Stomach smooth muscle (tissue), 2 donors: Measurements from ENCODE around the gene TRIAP1.

ENCODE experiments used
- H3K27ac ChIP-seq: one replicate; pipeline ENCODE4 v1.7.0; 2013; ENCODE audit warnings: mild to moderate bottlenecking, low read length, inconsistent platforms
- H3K27me3 ChIP-seq, 2 donors: one replicate each; pipeline ENCODE4 v1.7.0; 2013; ENCODE audit warnings: low read length in 2 of 2; ENCODE audit not compliant: insufficient read depth in 2 of 2, control insufficient read depth in 1 of 2
- H3K36me3 ChIP-seq, 2 donors: one replicate each; pipeline ENCODE4 v1.7.0; 2013; ENCODE audit warnings: low read length in 2 of 2; ENCODE audit not compliant: control insufficient read depth in 2 of 2, insufficient read depth in 2 of 2
- H3K4me1 ChIP-seq: one replicate; pipeline ENCODE4 v1.7.0; 2013; ENCODE audit warnings: low read length; ENCODE audit not compliant: control insufficient read depth, insufficient read depth
- H3K4me3 ChIP-seq, 2 donors: one replicate each; pipeline ENCODE4 v1.7.0; 2013; ENCODE audit warnings: low read length in 2 of 2
- H3K9ac ChIP-seq, 2 donors: one replicate each; pipeline ENCODE4 v1.7.0; 2013; ENCODE audit warnings: low read length in 2 of 2, mild to moderate bottlenecking in 1 of 2
- H3K9me3 ChIP-seq, 2 donors: one replicate each; pipeline ENCODE4 v1.7.0; 2013; ENCODE audit warnings: low read length in 2 of 2; ENCODE audit not compliant: control insufficient read depth in 2 of 2
- donor health status: healthy.
- donor health status: Pancreatic carcinoma.

The TRIAP1 gene

GRCh38 chr12:120481022-120481767 is 35.0 kb upstream of the TRIAP1 start:
- no peaks in the 10 kb centered on the region for H3K36me3 ChIP-seq
- H3K4me1 ChIP-seq = no peaks in the 10 kb centered on the region
- no peak overlapping the region for H3K27ac ChIP-seq
- H3K9me3 ChIP-seq = no peaks in the 10 kb centered on the region
- H3K9ac ChIP-seq = no peak overlapping the region
- no peak overlapping the region for H3K4me3 ChIP-seq
- H3K27me3 ChIP-seq = no peaks in the 10 kb centered on the region

- Histone ChIP-seq H3K9me3 (no peaks in the 10 kb centered on the region), H3K9ac (no peak overlapping the region), H3K4me1 (no peaks in the 10 kb centered on the region), H3K27ac (no peak overlapping the region), H3K4me3 (no peak overlapping the region), H3K36me3 (no peaks in the 10 kb centered on the region), H3K27me3 (no peaks in the 10 kb centered on the region)
Measured at GRCh38 chr12:120480211-120480610, 34.0 kb upstream of the TRIAP1 start.

- H3K9ac ChIP-seq = no peak overlapping the region
- H3K27me3 ChIP-seq = no peaks in the 10 kb centered on the region
- H3K4me1 ChIP-seq = no peaks in the 10 kb centered on the region
- no peak overlapping the region for H3K4me3 ChIP-seq
- H3K27ac ChIP-seq = no peak overlapping the region
- no peaks in the 10 kb centered on the region for H3K36me3 ChIP-seq
- no peaks in the 10 kb centered on the region for H3K9me3 ChIP-seq
Measured at GRCh38 chr12:120479458-120479857, 33.3 kb upstream of the TRIAP1 start.

GRCh38 chr12:120475643-120476042 is 29.5 kb upstream of the TRIAP1 start:
- Histone ChIP-seq H3K4me1 (no peaks in the 10 kb centered on the region), H3K4me3 (no peak overlapping the region), H3K9ac (no peak overlapping the region), H3K27me3 (no peaks in the 10 kb centered on the region), H3K27ac (no peak overlapping the region), H3K9me3 (no peaks in the 10 kb centered on the region), H3K36me3 (no peaks in the 10 kb centered on the region)

GRCh38 chr12:120474616-120474960 is 28.4 kb upstream of the TRIAP1 start:
- no peak overlapping the region for H3K27ac ChIP-seq
- no peaks in the 10 kb centered on the region for H3K27me3 ChIP-seq
- no peak overlapping the region for H3K9ac ChIP-seq
- H3K4me1 ChIP-seq = peaks cover 7% of the 10 kb centered on the region
- no peaks in the 10 kb centered on the region for H3K36me3 ChIP-seq
- H3K4me3 ChIP-seq = no peak overlapping the region
- no peaks in the 10 kb centered on the region for H3K9me3 ChIP-seq

- H3K9me3 ChIP-seq = no peaks in the 10 kb centered on the region
- H3K9ac ChIP-seq = no peak overlapping the region
- no peak overlapping the region for H3K4me3 ChIP-seq
- H3K4me1 ChIP-seq = peaks cover 7% of the 10 kb centered on the region
- no peaks in the 10 kb centered on the region for H3K36me3 ChIP-seq
- H3K27ac ChIP-seq = no peak overlapping the region
- H3K27me3 ChIP-seq = no peaks in the 10 kb centered on the region
Measured at GRCh38 chr12:120473807-120474615, 27.8 kb upstream of the TRIAP1 start.

GRCh38 chr12:120472521-120472920 is 26.3 kb upstream of the TRIAP1 start:
- H3K27me3 ChIP-seq = no peaks in the 10 kb centered on the region
- no peak overlapping the region for H3K9ac ChIP-seq
- no peak overlapping the region for H3K4me3 ChIP-seq
- peaks cover 15% of the 10 kb centered on the region for H3K4me1 ChIP-seq
- H3K9me3 ChIP-seq = no peaks in the 10 kb centered on the region
- H3K36me3 ChIP-seq = no peaks in the 10 kb centered on the region
- no peak overlapping the region for H3K27ac ChIP-seq

- peak overlapping the region; percentile 53 to 83 for H3K9ac ChIP-seq
- peaks cover 21% of the 10 kb centered on the region for H3K4me1 ChIP-seq
- peak overlapping the region; percentile 44 to 84 for H3K4me3 ChIP-seq
- no peaks in the 10 kb centered on the region for H3K9me3 ChIP-seq
- peaks cover 6 to 7% of the 10 kb centered on the region in 2 donors for H3K36me3 ChIP-seq
- H3K27ac ChIP-seq = peak overlapping the region; percentile 53
- no peaks in the 10 kb centered on the region for H3K27me3 ChIP-seq
Measured at GRCh38 chr12:120470150-120470784, 24.1 kb upstream of the TRIAP1 start.

- peak within 1 kb of the TSS; percentile 55 to 84 for H3K4me3 ChIP-seq
- no peaks in the 10 kb centered on the region for H3K9me3 ChIP-seq
- peak within 1 kb of the TSS; percentile 53 to 83 for H3K9ac ChIP-seq
- H3K27ac ChIP-seq = peak within 1 kb of the TSS; percentile 64
- H3K27me3 ChIP-seq = no peaks in the 10 kb centered on the region
- H3K4me1 ChIP-seq = peaks cover 21% of the 10 kb centered on the region
- peaks cover 11 to 12% of the 10 kb centered on the region in 2 donors for H3K36me3 ChIP-seq
Measured at GRCh38 chr12:120469450-120470149, 23.4 kb upstream of the TRIAP1 start, which contains the start of gene SRSF9. SRSF9 (minus strand) TSS chr12:120469748; CDS start chr12:120469609, 139 bp downstream.

- Histone ChIP-seq H3K9me3 (no peaks in the 10 kb centered on the region), H3K9ac (peak overlapping the region; percentile 53 to 81), H3K36me3 (peaks cover 13 to 18% of the 10 kb centered on the region in 2 donors), H3K27ac (peak overlapping the region; percentile 64), H3K27me3 (no peaks in the 10 kb centered on the region), H3K4me1 (peaks cover 21% of the 10 kb centered on the region), H3K4me3 (peak overlapping the region; percentile 55 to 84)
Measured at GRCh38 chr12:120468821-120469449, 22.8 kb upstream of the TRIAP1 start.
